Smooth muscle cell of bladder (primary cell): ENCODE data around the gene SERF1B. TPM values are rescaled to one million over a fixed set of nuclear protein-coding genes. Genes with fewer than 3 reads are reported as not detected.

ENCODE experiments used
- total RNA-seq: library from RNA; depleted of rRNA; stranded (reverse); fragments of >200 nt; gene quantifications from 2 replicates; pipeline ENCODE4 v1.2.3, GENCODE V29; 2014

The SERF1B gene
- total RNA-seq, result 5.3 and 17.0 TPM in 2 replicates

GRCh38 chr5:70025106-70025844 is at the start of gene SERF1B:
TSS of gene SERF1B (plus strand) at chr5:70025251. CDS start at chr5:70025452, 201 bp downstream.

Other genes starting within 250 kb of the SERF1B start
- 11.9 and 25.7 TPM in 2 replicates for gene SMN2, start 24.4 kb downstream of the SERF1B start, total RNA-seq